GM20000 (cell line): ENCODE measurements around the gene ADD2.

Experiments
- DNase-seq: peaks from one replicate; pipeline ENCODE4 v3.0.0; 2012; ENCODE audit warnings: low spot score
- TF ChIP-seq, protein P1 (sequence below): IDR thresholded peaks from 2 replicates; pipeline ENCODE4 v1.5.1; 2012; ENCODE audit warnings: mild to moderate bottlenecking, control low read depth; ENCODE audit errors: extremely low read depth, missing control alignments

The ADD2 gene

DNA sequence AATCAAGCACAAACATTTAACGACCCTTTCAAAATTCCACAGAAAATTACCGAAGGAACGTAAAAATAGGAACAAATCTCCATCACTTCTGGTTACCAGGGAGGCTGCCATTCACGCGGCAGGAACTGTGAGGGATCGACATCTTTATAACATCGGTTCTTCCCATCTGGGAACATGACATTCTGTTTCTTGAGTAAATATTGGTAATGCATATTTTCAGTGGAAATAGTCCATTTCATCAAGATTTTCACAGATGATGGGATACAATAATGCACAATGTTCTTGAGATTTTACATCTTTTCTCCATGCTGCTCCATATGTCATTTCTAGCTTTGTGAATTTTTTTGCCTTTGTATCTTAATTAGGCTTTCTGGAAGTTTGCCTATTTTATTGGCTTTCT is 10.0 kb downstream of the ADD2 start:
- TF ChIP-seq, protein P1, sequence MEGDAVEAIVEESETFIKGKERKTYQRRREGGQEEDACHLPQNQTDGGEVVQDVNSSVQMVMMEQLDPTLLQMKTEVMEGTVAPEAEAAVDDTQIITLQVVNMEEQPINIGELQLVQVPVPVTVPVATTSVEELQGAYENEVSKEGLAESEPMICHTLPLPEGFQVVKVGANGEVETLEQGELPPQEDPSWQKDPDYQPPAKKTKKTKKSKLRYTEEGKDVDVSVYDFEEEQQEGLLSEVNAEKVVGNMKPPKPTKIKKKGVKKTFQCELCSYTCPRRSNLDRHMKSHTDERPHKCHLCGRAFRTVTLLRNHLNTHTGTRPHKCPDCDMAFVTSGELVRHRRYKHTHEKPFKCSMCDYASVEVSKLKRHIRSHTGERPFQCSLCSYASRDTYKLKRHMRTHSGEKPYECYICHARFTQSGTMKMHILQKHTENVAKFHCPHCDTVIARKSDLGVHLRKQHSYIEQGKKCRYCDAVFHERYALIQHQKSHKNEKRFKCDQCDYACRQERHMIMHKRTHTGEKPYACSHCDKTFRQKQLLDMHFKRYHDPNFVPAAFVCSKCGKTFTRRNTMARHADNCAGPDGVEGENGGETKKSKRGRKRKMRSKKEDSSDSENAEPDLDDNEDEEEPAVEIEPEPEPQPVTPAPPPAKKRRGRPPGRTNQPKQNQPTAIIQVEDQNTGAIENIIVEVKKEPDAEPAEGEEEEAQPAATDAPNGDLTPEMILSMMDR, result no peak
- DNase-seq, result no peak

DNA sequence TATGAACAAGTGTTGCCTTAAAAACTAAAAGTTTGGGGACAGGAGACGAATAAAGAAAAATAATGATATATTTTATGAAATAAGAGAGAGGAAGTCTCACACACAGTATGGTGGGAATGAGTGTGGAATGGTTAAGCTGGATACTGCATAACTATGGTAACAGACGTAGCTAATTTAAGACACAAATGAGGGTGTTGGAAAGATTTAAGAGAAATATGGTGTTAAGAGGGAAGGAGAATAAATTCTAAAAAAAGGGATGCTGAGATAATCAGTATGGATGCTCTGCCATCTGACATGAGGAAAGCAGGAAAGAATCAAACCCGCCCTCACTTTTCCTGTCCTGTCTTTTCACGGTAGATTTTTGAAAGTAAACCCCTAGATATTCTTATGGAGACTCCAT is 10.6 kb downstream of the ADD2 start:
- no peak for DNase-seq
- TF ChIP-seq, protein P1, result no peak

DNA sequence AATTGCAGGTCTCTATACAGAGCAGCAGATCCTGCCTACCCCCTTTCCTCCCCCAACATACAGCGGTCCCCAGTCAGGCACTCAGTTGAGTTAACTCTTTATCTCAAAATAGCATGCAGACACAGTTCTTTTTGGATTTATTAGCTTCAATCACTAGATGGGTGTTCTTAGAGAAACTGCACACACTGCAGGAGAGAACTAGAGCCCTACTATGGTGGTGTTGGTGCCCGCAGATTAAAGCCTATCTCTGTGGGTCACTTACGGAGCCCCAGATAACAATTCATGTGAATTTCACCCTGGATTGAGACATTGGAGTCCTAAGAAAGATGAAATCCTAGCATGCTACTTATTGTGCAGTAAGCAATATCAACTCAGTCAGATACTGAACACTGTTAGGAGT is 11.9 kb downstream of the ADD2 start:
- TF ChIP-seq, protein P1, result no peak
- no peak for DNase-seq

DNA sequence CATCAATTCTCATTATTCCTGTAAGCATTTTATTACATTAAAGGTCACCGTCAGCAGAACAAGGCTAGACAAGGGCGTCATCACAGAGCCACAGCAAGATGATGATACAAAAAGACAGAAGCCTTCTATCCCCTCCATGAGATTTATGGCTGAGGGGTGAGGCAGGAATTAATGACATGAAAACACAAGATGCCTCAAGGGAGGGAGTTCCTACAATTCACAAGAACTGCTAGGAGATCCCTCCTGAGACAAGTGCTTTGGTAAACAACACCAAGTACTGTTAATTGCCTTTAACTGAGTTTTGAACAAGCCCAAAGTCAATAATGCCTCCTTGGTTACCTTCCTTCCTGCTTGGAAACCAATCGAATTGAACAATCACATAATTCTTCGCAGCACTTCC is 14.1 kb downstream of the ADD2 start:
- DNase-seq, result no peak

DNA sequence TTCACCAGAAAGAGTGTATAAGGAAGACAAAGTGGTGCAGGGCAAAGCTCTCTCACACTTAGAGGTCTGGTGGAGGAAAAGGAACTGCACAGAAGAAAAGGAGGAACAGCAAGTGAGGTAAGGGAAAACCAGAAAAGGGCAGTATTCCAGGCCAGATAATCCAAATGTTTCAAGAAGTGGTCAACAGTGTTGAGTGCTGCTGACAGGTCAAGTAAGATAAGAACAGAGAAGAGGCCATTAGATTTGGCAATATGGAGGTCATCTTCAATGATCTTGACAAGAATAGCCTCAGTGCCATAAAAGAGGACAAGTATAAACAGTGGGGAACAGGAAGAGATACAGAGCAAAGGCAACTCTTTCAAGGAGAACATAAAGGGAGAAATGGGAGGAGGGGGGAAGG is 15.0 kb downstream of the ADD2 start:
- no peak for DNase-seq
- TF ChIP-seq, protein P1, result no peak

More for the DNA sequence above, 14.1 kb downstream of the ADD2 start:
- TF ChIP-seq, protein P1, result no peak

DNA sequence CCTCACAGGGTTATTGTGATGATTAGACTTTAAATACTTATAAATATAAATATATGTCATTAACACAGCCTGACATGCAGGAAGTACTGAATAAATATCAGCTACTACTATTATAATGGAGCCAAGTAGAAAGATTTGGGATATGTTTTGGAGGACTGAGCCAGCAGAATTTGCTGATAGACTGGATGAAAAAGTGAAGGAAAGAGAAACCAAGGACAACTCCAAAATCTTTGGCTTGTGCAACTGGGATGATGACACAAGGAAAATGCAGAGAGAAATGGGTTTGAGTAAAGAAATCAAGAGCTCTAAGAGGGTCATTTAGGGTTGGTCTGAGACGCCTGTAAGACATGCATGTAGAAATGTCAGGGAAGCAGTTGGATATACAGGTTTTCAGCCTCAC is 15.6 kb downstream of the ADD2 start:
- DNase-seq, result no peak
- TF ChIP-seq, protein P1, result no peak

DNA sequence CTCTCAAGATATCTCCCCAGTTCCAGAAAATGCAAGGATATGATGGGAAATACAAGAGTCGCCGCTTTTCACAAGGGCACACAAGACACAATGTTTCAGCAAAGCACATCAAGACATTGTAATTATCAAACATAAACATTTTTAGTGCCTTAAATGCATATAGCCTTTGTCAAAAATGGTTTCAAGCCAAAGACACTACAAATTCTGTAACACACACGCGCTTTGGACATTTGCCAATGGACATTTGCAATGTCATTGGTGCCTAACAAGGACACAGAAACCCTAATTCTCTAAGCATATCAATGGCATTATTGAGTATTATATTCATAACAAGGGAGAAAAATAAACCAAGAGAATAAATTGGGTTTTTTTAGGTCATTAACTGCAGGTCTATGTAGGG is 16.1 kb downstream of the ADD2 start:
- TF ChIP-seq, protein P1, result no peak
- no peak for DNase-seq

DNA sequence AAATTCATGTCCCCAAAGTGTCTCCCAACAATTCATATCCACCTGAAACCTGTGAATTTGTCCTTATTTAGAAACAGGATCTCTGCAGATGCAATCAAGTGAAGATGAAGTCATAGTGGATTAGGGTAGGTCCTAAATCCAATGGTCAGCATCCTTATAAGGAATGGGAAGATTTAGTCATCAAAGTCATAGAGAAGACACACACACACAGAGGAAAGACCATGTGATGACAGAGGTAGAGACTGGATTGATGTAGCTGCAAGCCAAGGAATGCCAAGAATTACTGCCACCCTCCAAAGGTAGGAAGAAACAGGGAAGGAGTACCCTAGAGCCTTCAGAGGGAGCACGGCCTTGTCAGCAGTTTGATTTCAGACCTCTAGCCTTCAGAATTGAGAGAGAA is 17.7 kb downstream of the ADD2 start:
- TF ChIP-seq, protein P1, result no peak
- DNase-seq, result no peak
